GM19463 (cell line): ENCODE measurements around the gene HRK.
"Not testable (repeated sequence)": the region's sequence is repeated elsewhere in the genome, so short reads cannot be mapped to it uniquely, and the experiment has no call there.

Experiments used
- ATAC-seq: cut with Tn5 transposase; IDR thresholded peaks from one replicate; pipeline ENCODE4 v1.9.1; 2021; ENCODE audit warnings: mild to moderate bottlenecking, moderate library complexity; ENCODE audit not compliant: unreplicated experiment

Gene HRK

GRCh38 chr12:116827432-116827831 is 53.8 kb downstream of the HRK start:
- no peak for ATAC-seq

GRCh38 chr12:116821291-116821690 is 60.0 kb downstream of the HRK start:
- no peak for ATAC-seq

- no peak for ATAC-seq
Measured at GRCh38 chr12:116820064-116820656, 61.1 kb downstream of the HRK start.

DNA sequence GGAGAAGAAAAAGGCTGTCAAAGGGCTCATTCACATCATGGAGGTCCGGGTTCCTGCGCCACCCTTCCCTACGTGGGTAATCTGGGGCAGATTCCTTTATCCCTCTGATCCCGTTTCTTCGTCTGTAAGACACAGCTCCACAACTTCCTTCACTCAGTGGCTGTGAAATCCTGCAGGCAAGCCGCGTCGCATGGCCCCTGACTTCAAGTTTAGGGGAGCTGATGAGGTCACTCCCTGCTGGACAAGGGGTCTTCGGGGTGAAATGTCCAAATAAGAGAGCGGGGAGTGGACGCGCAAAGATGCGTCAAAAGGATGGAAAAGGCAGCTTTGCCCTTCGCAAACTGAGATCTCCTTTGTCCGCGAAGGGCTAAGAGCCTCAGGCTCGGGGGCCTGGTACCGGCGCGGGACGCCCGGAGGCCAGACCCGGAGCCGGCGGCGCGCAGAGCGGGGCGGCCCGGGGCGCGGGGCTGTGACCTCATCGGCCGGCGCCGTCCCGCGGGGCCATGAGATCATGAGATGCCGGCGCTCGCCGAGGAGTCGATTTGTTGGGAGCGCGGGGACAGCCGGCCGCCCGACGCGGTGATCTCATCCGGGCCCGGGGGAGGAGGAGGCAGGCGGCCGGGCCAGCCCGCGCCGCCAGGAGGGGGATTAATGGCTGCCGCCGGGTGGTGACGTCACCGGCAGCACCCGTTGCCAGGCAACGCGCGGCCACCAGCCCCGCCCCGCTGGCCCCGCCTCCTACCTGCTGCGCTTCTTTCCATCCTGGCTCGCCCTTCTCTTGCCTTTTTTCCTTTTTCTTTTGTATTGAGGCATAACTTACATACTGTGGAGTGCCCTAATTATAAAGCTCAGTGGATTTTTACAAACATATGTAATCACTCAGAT is 62.1 kb downstream of the HRK start:
- peak; percentile 91 for ATAC-seq

- ATAC-seq = peak; percentile 3
Measured at GRCh38 chr12:116818341-116818856, 62.8 kb downstream of the HRK start.

DNA sequence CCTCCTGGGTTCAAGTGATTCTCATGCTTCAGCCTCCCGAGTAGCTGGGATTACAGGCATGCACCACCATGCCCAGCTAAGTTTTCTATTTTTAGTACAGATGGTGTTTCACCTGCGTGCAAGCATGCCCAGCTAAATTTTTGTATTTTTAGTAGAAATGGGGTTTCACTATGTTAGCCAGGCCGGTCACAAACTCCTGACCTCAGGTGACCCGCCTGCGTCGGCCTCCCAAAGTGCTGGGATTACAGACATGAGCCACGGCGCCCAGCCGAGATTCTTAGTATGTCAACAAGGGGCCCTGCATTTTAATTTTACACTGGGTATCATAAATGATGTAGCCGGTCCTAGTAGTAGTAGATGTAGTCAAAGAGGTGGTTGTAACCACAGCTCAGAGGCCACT is 66.5 kb downstream of the HRK start:
- not testable (repeated sequence) for ATAC-seq

DNA sequence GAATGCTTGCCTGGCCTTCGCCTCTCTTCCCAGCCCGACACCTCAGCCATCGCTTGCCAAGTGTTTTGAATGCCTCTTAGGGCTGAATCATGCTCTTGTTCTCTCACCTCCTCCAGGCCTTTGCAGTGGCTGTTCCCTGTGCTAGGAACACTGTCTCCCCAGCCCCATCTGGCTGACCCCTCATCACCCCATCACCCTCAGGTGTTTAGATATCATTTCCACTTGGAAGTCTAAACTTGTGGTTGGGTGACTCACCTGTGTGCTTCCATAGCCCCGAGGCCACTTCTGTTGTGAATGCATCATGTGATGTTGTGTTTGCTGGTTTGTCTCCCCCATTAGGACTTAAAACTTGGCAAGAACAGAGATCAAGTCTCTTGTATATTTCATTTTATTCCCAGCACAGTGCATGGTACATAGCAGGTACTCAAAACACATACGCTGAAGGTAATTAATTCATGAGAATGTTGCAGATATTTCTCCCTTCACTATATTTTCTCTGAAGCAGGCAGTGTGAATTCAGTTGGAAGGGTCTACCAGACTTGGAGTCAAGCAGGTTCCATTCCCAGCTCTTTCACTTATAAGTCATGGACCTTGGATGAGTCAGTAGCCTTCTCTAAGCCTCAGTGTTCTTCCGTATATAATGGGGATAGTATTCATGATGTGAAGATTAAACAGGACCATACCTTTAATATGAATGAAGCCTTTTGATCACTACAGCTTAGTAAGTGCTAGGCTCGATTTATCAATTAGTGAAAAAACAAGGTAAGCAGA is 67.8 kb downstream of the HRK start:
- no peak for ATAC-seq

DNA sequence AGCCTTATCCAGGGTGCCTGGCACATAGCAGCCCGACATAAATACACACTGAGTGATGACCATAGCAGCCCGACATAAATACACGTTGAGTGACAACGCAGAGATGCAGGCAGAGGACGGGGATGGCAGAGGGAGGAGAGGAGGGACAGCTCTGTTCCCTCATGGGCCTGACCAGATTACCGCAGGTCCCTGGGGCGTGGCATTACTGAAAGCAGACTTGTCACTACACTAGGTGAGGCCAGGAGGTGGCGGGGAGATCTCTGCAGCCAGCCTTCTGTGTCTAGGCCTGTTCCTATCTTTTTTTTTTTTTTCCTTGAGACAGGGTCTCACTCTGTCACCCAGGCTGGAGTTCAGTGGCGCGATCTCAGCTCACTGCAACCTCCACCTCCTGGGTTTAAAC is 69.0 kb downstream of the HRK start:
- no peak for ATAC-seq

GRCh38 chr12:116808113-116809105 is 72.8 kb downstream of the HRK start:
- ATAC-seq = no peak

GRCh38 chr12:116807546-116807945 is 73.7 kb downstream of the HRK start:
- no peak for ATAC-seq

DNA sequence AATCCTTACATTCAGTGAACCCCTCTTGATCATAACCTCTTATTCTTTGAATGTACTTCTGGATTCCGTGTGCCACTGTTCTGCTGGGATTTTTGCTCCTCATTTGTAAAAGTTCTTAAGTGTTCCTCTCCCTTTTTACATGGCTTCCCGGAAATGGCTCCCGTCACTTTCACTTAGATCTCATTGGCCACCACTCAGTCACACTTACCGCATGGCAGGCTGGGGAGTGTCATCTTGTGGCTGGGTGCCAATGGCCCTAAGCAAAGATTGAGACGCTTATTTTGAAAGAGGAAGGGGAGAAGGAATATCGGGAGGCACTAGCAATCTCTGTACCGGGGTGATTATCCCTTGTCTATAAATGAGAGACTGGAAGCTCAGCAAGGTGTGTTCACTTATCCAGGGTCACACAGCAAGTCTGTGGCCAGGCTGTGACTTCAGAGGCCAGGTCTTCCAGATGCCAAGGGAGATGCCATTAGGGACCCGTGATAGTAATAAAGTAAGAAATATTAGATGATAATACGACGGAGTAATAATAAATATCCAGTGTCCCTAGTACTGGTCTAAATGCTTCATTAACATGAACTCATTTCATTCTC is 74.3 kb downstream of the HRK start:
- ATAC-seq = no peak
